GM13976 (cell line): ENCODE data around the gene CLASP2.
"Not testable (repeated sequence)": the region's sequence is repeated elsewhere in the genome, so short reads cannot be mapped to it uniquely, and the experiment has no call there.

Experiments
- DNase-seq: peaks from one replicate; pipeline ENCODE4 v3.0.0; 2012; ENCODE audit warnings: low spot score
- in situ Hi-C: fragments of 300-500 bp; cut with MboI; formaldehyde crosslinking; loops from one replicate; pipeline ENCODE4 v1.12.0; 2022; ENCODE audit warnings: low sequenced_read_pairs, mixed read lengths, inconsistent platforms; ENCODE audit not compliant: unreplicated experiment
- TF ChIP-seq, protein P1 (sequence below): IDR thresholded peaks from 2 replicates; pipeline ENCODE4 v1.5.1; 2012; ENCODE audit warnings: borderline replicate concordance, mild to moderate bottlenecking; ENCODE audit not compliant: insufficient read depth; ENCODE audit errors: extremely low read depth, missing control alignments, control extremely low read depth

CLASP2 gene

DNA sequence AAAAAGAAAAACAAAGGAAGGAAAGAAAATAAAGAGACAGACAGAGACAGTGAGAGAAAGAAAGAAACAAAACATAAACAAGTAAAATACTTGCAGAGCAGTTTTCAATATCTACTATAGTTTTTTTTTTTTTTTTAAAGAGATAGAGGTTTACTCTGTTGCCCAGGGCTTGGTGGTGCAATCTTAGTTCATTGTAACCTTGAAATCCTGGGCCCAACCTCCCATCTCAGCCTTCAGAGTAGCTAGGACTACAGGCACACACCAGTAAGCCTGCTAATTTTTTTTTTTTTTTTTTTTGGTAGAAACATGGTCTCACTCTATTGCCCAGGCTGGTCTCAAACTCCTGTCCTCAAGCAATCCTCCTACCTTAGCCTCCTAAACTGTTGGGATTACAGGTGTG, 23.1 kb downstream of the CLASP2 start:
- DNase-seq, result no peak
- in situ Hi-C loops, result no loop called here
- TF ChIP-seq, protein P1, sequence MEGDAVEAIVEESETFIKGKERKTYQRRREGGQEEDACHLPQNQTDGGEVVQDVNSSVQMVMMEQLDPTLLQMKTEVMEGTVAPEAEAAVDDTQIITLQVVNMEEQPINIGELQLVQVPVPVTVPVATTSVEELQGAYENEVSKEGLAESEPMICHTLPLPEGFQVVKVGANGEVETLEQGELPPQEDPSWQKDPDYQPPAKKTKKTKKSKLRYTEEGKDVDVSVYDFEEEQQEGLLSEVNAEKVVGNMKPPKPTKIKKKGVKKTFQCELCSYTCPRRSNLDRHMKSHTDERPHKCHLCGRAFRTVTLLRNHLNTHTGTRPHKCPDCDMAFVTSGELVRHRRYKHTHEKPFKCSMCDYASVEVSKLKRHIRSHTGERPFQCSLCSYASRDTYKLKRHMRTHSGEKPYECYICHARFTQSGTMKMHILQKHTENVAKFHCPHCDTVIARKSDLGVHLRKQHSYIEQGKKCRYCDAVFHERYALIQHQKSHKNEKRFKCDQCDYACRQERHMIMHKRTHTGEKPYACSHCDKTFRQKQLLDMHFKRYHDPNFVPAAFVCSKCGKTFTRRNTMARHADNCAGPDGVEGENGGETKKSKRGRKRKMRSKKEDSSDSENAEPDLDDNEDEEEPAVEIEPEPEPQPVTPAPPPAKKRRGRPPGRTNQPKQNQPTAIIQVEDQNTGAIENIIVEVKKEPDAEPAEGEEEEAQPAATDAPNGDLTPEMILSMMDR, result no peak

DNA sequence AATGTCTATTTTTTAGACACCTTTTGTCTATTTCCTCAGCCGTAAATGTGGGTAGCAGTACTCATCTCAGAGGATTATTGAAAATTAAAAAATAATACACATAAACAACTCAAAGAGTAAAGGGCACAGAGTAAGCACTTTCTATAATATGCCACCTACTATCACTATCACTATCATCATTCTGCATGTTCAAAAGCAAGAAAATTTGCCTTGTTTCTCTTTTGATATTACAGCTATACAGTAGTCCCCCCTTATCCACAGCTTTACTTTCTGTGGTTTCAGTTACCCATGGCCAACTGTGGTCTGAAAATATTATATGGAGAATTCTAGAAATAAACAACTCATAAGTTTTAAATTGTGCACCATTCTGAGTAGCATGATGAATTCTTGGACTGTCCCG, 27.7 kb downstream of the CLASP2 start:
- no peak for DNase-seq
- in situ Hi-C loops, result no loop called here
- TF ChIP-seq, protein P1, result no peak

DNA sequence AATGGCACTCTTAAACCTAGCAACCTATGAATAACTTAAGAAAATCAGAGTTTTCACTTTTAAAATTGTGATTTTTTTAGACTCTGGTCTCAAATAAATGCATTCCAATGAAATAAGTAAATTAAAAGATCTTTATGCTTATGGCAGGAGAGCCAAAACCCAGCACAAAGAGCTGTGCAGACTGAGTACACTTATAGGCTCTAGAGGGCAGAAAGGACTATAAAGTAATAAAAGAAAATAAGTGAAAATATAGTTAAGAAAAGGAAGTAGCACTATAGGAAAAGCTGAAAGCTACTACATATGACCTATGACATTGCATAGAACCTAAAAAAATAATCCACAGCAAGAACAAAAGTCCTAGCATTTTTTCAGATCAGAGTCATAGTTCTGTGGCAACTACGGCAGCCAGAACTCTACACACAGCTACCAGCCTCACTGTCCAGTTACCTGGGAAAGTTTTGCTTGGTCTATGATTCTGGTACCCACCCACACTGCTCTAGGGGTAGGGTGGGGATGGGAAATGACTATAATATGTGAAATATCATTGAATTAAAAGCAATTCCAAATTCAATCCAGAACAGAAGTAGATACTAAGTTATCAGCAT, 30.5 kb downstream of the CLASP2 start:
- in situ Hi-C loops, result no loop called here
- no peak for DNase-seq
- TF ChIP-seq, protein P1, result no peak

DNA sequence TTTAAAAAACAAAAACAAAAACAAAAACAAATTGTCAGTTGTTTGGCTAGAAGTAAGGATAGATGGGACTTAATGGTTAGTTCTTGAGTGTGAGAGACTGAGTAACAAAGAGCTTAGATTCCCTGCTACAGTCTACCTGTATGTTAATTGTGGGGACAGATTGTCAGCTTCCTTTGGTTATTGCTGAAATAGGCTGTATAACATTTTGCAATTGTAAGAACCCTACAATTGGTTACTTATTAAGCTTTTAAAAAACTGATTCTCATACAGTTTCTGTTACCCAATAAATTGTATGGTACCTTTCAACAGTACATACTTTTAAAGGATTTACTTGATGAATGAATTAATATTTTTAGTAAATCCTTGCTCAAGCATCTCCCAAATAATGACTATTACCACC, 35.3 kb downstream of the CLASP2 start:
- no peak for DNase-seq
- in situ Hi-C loops, result no loop called here
- TF ChIP-seq, protein P1, result no peak

DNA sequence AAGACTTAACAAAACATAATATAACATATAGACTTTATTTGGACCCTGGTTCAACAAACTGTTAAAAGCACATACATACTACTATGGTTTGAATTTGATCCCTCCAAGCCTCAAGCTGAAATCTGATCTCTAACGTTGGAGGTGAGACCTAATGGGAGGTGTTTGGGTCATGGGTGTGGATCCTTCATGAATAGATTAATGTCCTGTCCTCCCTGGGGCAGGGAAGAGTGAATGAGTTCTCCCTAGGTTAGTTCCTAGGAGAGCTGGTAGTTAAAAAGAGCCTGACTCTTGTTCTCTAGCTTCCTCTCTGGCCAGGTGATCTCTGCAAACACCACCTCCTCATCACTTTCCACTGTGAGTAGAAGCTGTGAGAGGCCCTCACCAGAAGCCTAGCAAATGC, 36.4 kb downstream of the CLASP2 start:
- in situ Hi-C loops, result no loop called here
- TF ChIP-seq, protein P1, result no peak
- DNase-seq, result no peak

DNA sequence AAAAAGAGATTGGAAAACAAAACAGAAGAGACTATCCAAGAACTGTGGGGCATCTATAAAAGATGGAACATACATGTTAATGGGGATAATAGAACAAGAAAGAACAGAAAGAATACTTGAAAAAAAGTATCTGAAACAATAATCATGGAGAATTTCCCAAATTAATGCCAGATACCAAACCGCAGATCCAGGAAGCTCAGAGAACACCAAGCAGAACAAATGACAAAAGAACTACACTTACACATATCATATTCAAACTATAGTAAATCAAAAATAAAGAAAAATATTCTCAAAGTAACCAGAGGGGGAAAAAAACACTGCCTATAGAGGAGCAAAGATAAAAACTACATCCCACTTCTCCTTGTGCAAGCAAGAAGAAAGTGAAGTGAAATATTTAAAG, 40.0 kb downstream of the CLASP2 start:
- TF ChIP-seq, protein P1, result no peak
- DNase-seq, result no peak
- in situ Hi-C loops, result no loop called here

DNA sequence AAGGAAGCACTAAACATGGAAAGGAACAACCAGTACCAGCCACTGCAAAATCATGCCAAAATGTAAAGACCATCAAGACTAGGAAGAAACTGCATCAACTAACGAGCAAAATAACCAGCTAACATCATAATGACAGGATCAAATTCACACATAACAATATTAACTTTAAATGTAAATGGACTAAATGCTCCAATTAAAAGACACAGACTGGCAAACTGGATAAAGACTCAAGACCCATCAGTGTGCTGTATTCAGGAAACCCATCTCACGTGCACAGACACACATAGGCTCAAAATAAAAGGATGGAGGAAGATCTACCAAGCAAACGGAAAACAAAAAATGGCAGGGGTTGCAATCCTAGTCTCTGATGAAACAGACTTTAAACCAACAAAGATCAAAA, 44.6 kb downstream of the CLASP2 start:
- not testable (repeated sequence) for DNase-seq

DNA sequence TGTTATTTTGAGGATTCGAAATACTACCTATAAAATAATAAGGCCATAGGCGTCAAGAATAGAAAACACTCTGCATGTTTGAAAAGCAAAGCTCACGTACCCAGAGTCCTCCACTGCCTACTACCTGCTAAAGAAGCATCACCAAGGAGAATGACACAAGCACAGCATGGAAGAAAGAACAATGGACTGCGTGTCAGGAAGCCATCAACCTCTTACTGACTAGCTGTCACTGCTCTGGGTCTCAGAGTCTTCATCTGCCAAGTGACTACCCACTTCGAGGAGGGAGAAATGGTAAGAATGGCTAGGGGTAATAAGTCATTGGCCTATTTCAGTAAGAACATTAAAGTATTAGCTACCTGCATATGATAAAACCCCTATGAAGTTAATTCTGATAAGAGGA, 49.4 kb downstream of the CLASP2 start:
- no peak for DNase-seq
- TF ChIP-seq, protein P1, result no peak
- in situ Hi-C loops, result no loop called here

More for the DNA sequence above, 44.6 kb downstream of the CLASP2 start:
- in situ Hi-C loops, result not testable (repeated sequence)
